Measurements from ENCODE around the gene HLA-DMA. TPM values are rescaled to one million over a fixed set of nuclear protein-coding genes. Genes with fewer than 3 reads are reported as not detected.

HLA-DMA gene
- total RNA-seq, 1 experiment from 2014 or later = 104 TPM

GRCh38 chr6:32982084-32982701 is 29.3 kb upstream of the HLA-DMA start:
- DNase-seq = no peak
- H3K36me3 Mint-ChIP-seq (ENCODE audit: insufficient read depth, unreplicated experiment) = peaks cover 60% of the 10 kb centered on the region
- no TSS peak for BruUV-seq (replicated peaks)

GRCh38 chr6:32980488-32981038 is 27.7 kb upstream of the HLA-DMA start:
- intact Hi-C loops (cut with micrococcal nuclease; ENCODE audit: unreplicated experiment) = no loop called here
- no peak for TF ChIP-seq CTCF (IDR thresholded peaks at IDR 0.05; ENCODE audit: unreplicated experiment)
- no peak for DNase-seq
- Mint-ChIP-seq H3K4me1 (ENCODE audit: low read depth, unreplicated experiment) (peaks cover 78% of the 10 kb centered on the region), H3K4me3 (ENCODE audit: low read depth, unreplicated experiment) (no peak overlapping the region), H3K36me3 (ENCODE audit: insufficient read depth, unreplicated experiment) (peaks cover 76% of the 10 kb centered on the region), H3K9me3 (ENCODE audit: low read depth, unreplicated experiment) (no peaks in the 10 kb centered on the region), H3K27me3 (ENCODE audit: unreplicated experiment) (no peaks in the 10 kb centered on the region), H3K27ac (ENCODE audit: unreplicated experiment) (peak overlapping the region; percentile 69)
- CTCF ChIA-PET = interaction anchor here (1.4 kb wide), 1 partner anchor 142 kb away, joined by 8 read pairs; the partner anchor contains the start of gene TAP2
- no TSS peak for BruUV-seq (replicated peaks)

More at GRCh38 chr6:32982084-32982701, 29.3 kb upstream of the HLA-DMA start:
- Mint-ChIP-seq H3K4me1 (ENCODE audit: low read depth, unreplicated experiment) (peaks cover 63% of the 10 kb centered on the region), H3K4me3 (ENCODE audit: low read depth, unreplicated experiment) (no peak overlapping the region), H3K9me3 (ENCODE audit: low read depth, unreplicated experiment) (no peaks in the 10 kb centered on the region), H3K27me3 (ENCODE audit: unreplicated experiment) (peaks cover 14% of the 10 kb centered on the region), H3K27ac (ENCODE audit: unreplicated experiment) (peak overlapping the region; percentile 57)
- intact Hi-C loops (cut with micrococcal nuclease; ENCODE audit: unreplicated experiment) = no loop called here
- CTCF ChIA-PET = interaction anchor here (1.1 to 5.3 kb wide), 3 partner anchors 11 to 49 kb away, joined by 3 to 143 read pairs (median 4); partner anchors contain the start of genes BRD2 and HLA-DMA
- no peak for TF ChIP-seq CTCF (IDR thresholded peaks at IDR 0.05; ENCODE audit: unreplicated experiment)

GRCh38 chr6:32979720-32980487 is 27.0 kb upstream of the HLA-DMA start:
- no TSS peak for BruUV-seq (replicated peaks)
- Mint-ChIP-seq H3K4me1 (ENCODE audit: low read depth, unreplicated experiment) (peaks cover 78% of the 10 kb centered on the region), H3K9me3 (ENCODE audit: low read depth, unreplicated experiment) (no peaks in the 10 kb centered on the region), H3K4me3 (ENCODE audit: low read depth, unreplicated experiment) (no peak overlapping the region), H3K27me3 (ENCODE audit: unreplicated experiment) (no peaks in the 10 kb centered on the region), H3K36me3 (ENCODE audit: insufficient read depth, unreplicated experiment) (peaks cover 83% of the 10 kb centered on the region), H3K27ac (ENCODE audit: unreplicated experiment) (peak overlapping the region; percentile 69)
- no peak for TF ChIP-seq CTCF (IDR thresholded peaks at IDR 0.05; ENCODE audit: unreplicated experiment)
- intact Hi-C loops (cut with micrococcal nuclease; ENCODE audit: unreplicated experiment) = no loop called here
- CTCF ChIA-PET = interaction anchor here (0.7 to 1.4 kb wide), 3 partner anchors 14 to 449 kb away, joined by 3 to 8 read pairs (median 3); partner anchors contain the start of gene TAP2
- DNase-seq = no peak

DNA sequence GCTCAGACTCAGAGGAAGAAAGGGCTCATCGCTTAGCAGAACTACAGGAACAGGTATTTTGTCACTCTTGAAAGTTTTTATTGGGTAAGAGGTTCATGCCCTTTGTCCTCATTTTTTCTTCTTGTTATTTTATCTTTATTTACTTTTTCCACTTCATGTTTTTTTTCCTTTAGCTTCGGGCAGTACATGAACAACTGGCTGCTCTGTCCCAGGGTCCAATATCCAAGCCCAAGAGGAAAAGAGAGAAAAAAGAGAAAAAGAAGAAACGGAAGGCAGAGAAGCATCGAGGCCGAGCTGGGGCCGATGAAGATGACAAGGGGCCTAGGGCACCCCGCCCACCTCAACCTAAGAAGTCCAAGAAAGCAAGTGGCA is 25.0 kb upstream of the HLA-DMA start:
- intact Hi-C loops (cut with micrococcal nuclease; ENCODE audit: unreplicated experiment) = no loop called here
- no peak for TF ChIP-seq CTCF (IDR thresholded peaks at IDR 0.05; ENCODE audit: unreplicated experiment)
- no peaks in the 10 kb centered on the region for H3K9me3 Mint-ChIP-seq (ENCODE audit: low read depth, unreplicated experiment)
- BruUV-seq (replicated peaks) = no TSS peak
- peak overlapping the region; percentile 85 for H3K27ac Mint-ChIP-seq (ENCODE audit: unreplicated experiment)
- H3K4me3 Mint-ChIP-seq (ENCODE audit: low read depth, unreplicated experiment) = peak overlapping the region; percentile 77
- DNase-seq = no peak
- H3K27me3 Mint-ChIP-seq (ENCODE audit: unreplicated experiment) = no peaks in the 10 kb centered on the region
- H3K36me3 Mint-ChIP-seq (ENCODE audit: insufficient read depth, unreplicated experiment) = peaks cover 97% of the 10 kb centered on the region
- CTCF ChIA-PET = interaction anchor here (1.0 kb wide), 1 partner anchor 23 kb away, joined by 4 read pairs; no protein-coding TSS in a partner anchor
- H3K4me1 Mint-ChIP-seq (ENCODE audit: low read depth, unreplicated experiment) = peaks cover 62% of the 10 kb centered on the region

Data from Calu3 (cell line).